B cell (primary cell): ENCODE results near the gene PPP1R15A. TPM values are rescaled to one million over a fixed set of nuclear protein-coding genes. Genes with fewer than 3 reads are reported as not detected.
A peak's percentile ranks its signal among the peaks of the same experiment; 100 is the strongest.
"Not testable (repeated sequence)": the region's sequence is repeated elsewhere in the genome, so short reads cannot be mapped to it uniquely, and the experiment has no call there.

ENCODE experiments used
- ATAC-seq: fragments of 200-7000 bp; cut with Tn5 transposase; one replicate; pipeline ENCODE4 v1.10.0; 2021; ENCODE audit warnings: low read depth, mild to moderate bottlenecking, moderate number of reproducible peaks, moderate library complexity
- CTCF ChIA-PET: fragments of 350-600 bp; sonication (Branson Sonifier 250); formaldehyde crosslinking; loops from one replicate; lab custom pipeline; 2021; ENCODE audit warnings: antibody characterized with exemption, inconsistent platforms; lab: Charles Lee
- POLR2A ChIA-PET: fragments of 350-600 bp; sonication (Branson Sonifier 250); formaldehyde crosslinking; loops from one replicate; lab custom pipeline; 2021; ENCODE audit warnings: antibody characterized with exemption; lab: Charles Lee
- DNase-seq: peaks from one replicate; pipeline ENCODE4 v3.0.0; 2013
- H2AFZ ChIP-seq: 2 replicates; pipeline ENCODE4 v1.6.1; 2012; ENCODE audit warnings: mild to moderate bottlenecking, low read depth, low read length; ENCODE audit not compliant: insufficient read depth, poor library complexity, severe bottlenecking
- H3K27ac ChIP-seq, 2 donors: 1 replicate in 1 of 2; 2 replicates in 1 of 2; pipeline ENCODE4 v1.5.1; 2012 to 2013; ENCODE audit warnings: low read length in 2 of 2, mild to moderate bottlenecking in 2 of 2, moderate library complexity in 1 of 2
- H3K27me3 ChIP-seq, 4 experiments: fragments of 200-600 bp in 1 of 4; sonication (generic) in 1 of 4; replicated peaks in 1 of 4; 1 replicate in 2 of 4; 2 replicates in 2 of 4; pipeline versions ENCODE4 v1.6.1 to v1.7.0; 2013 to 2016; ENCODE audit warnings: low read length in 3 of 4, mild to moderate bottlenecking in 2 of 4, mixed read lengths in 1 of 4, moderate library complexity in 1 of 4; ENCODE audit not compliant: insufficient read depth in 4 of 4, control insufficient read depth in 3 of 4; ENCODE audit errors: control extremely low read depth in 1 of 4
- H3K36me3 ChIP-seq, 2 experiments: replicated peaks in 1 of 2; 1 replicate in 1 of 2; 2 replicates in 1 of 2; pipeline versions ENCODE4 v1.6.1 to v1.7.1; 2013; ENCODE audit warnings: low read length in 1 of 2; ENCODE audit not compliant: insufficient read depth in 2 of 2, control insufficient read depth in 1 of 2; ENCODE audit errors: control extremely low read depth in 1 of 2, extremely low read depth in 1 of 2
- H3K4me1 ChIP-seq, 2 donors: fragments of 200-600 bp in 1 of 2; sonication (generic) in 1 of 2; 1 replicate in 1 of 2; 2 replicates in 1 of 2; pipeline versions ENCODE4 v1.5.1 to v1.6.1; 2013 to 2017; ENCODE audit warnings: low read length in 2 of 2; ENCODE audit not compliant: control insufficient read depth in 2 of 2, insufficient read depth in 2 of 2
- H3K4me2 ChIP-seq: replicated peaks from 2 replicates; pipeline ENCODE3; 2012; ENCODE audit warnings: mild to moderate bottlenecking, low read depth, low read length; ENCODE audit not compliant: poor library complexity, severe bottlenecking
- H3K4me3 ChIP-seq, 5 experiments: fragments of 200-600 bp in 1 of 5; sonication (generic) in 1 of 5; 1 replicate in 3 of 5; 2 replicates in 2 of 5; pipeline versions ENCODE4 v1.5.1 to v1.7.0; 2011 to 2016; ENCODE audit warnings: low read length in 4 of 5, mild to moderate bottlenecking in 4 of 5, low read depth in 2 of 5, control low read depth in 1 of 5, moderate library complexity in 1 of 5; ENCODE audit not compliant: insufficient read depth in 1 of 5; ENCODE audit errors: control extremely low read depth in 1 of 5, extremely low read depth in 1 of 5
- H3K79me2 ChIP-seq: fragments of 200-600 bp; sonication (generic); one replicate; pipeline ENCODE4 v1.6.0; 2016; ENCODE audit warnings: low read length; ENCODE audit not compliant: control insufficient read depth, insufficient read depth
- H3K9ac ChIP-seq: fragments of 200-600 bp; sonication (generic); 2 replicates; pipeline ENCODE4 v1.6.1; 2017; ENCODE audit warnings: mild to moderate bottlenecking, low read length, moderate library complexity
- H3K9me3 ChIP-seq, 3 donors: one replicate each; pipeline versions ENCODE4 v1.6.1 to v1.7.1; 2013; ENCODE audit warnings: low read length in 2 of 3; ENCODE audit not compliant: control insufficient read depth in 2 of 3, insufficient read depth in 1 of 3; ENCODE audit errors: control extremely low read depth in 1 of 3
- H4K20me1 ChIP-seq: 2 replicates; pipeline ENCODE4 v1.6.0; 2012; ENCODE audit warnings: mild to moderate bottlenecking, low read length; ENCODE audit not compliant: insufficient read depth, control insufficient read depth, poor library complexity, severe bottlenecking
- H3K27ac Mint-ChIP-seq: one replicate; pipeline ENCODE4 v1.8.0; 2021; ENCODE audit warnings: mixed read lengths
- H3K27me3 Mint-ChIP-seq: one replicate; pipeline ENCODE4 v1.8.0; 2021; ENCODE audit warnings: mixed read lengths
- H3K4me1 Mint-ChIP-seq: one replicate; pipeline ENCODE4 v1.8.0; 2021; ENCODE audit warnings: mixed read lengths
- H3K4me3 Mint-ChIP-seq: one replicate; pipeline ENCODE4 v1.8.0; 2021; ENCODE audit warnings: mixed read lengths
- H3K9me3 Mint-ChIP-seq: one replicate; pipeline ENCODE4 v1.8.0; 2022; ENCODE audit warnings: mixed read lengths; ENCODE audit not compliant: insufficient read depth
- CTCF ChIP-seq: fragments of 200-600 bp; IDR thresholded peaks from one replicate; pipeline ENCODE4 v1.8.0; 2022; ENCODE audit warnings: antibody characterized with exemption, mild to moderate bottlenecking
- EZH2 ChIP-seq: IDR thresholded peaks from 2 replicates; pipeline ENCODE4 v1.6.1; 2012; ENCODE audit warnings: borderline replicate concordance, low read depth, mild to moderate bottlenecking, moderate library complexity, low read length; ENCODE audit not compliant: insufficient read depth, poor library complexity, severe bottlenecking
- WGBS: methylation state at CpG from one replicate; pipeline ENCODE4 v1.1.5; 2013; ENCODE audit warnings: missing lambda C conversion rate; ENCODE audit not compliant: insufficient coverage; 5-methylcytosine and 5-hydroxymethylcytosine counted together
- intact Hi-C: fragments of 100-400 bp; cut with micrococcal nuclease; formaldehyde crosslinking; loops from one replicate; pipeline ENCODE4 v1.10.0; 2022
- polyA plus RNA-seq: library from polyadenylated mRNA; depleted of rRNA; stranded (reverse); fragments of >200 nt; gene quantifications from 2 replicates; pipeline ENCODE4 v1.2.3, GENCODE V29; 2012
- total RNA-seq, 2 donors: library from RNA; stranded (reverse); fragments of 120-200 nt in 1 of 2; gene quantifications; 1 replicate in 1 of 2; 2 replicates in 1 of 2; pipeline versions ENCODE4 v1.2.3 to v1.2.4, GENCODE V29; 2013 to 2022

PPP1R15A gene
- total and polyA plus RNA-seq, 2 donors (not counting 1 experiment from before 2014, with no cell fraction given) = 122 to 1,029 TPM

DNA sequence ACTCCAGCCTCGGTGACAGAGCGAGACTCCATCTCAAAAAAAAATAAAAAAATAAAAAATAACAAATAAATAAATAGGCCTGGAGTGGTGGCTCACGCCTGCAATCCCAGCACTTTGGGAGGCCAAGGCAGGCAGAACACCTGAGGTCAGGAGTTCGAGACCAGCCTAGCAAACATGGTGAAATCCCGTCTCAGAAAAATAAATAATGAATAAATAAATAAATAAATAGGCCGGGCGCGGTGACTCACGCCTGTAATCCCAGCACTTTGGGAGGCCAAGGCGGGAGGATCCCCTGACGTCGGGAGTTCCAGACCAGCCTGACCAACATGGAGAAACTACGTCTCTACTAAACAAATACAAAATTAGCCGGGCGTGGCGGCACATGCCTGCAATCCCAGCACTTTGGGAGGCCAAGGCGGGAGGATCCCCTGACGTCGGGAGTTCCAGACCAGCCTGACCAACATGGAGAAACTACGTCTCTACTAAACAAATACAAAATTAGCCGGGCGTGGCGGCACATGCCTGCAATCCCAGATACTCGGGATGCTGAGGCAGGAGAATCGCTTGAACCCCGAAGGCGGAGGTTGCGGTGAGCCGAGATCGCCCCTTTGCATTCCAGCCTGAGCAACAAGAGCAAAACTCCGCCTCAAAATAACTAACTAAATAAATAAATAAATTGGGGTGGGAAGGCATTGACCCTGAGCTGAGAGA, 595 bp upstream of the PPP1R15A start:
- peak overlapping the region in 3 of 5 experiments; percentile 18 to 100 (median 37) for H3K4me3 ChIP-seq
- peak overlapping the region; percentile 86 for H3K4me2 ChIP-seq
- DNase-seq = not testable (repeated sequence)

GRCh38 chr19:48872884-48873475, 759 bp downstream of the PPP1R15A start:
- WGBS = 0% methylated on average over 5 of the region's 14 CpGs
- H3K27me3 Mint-ChIP-seq = peaks cover 3% of the 10 kb centered on the region
- H3K27ac Mint-ChIP-seq = peak overlapping the region; percentile 100
- no peak for TF ChIP-seq EZH2
- TF ChIP-seq CTCF = no peak
- Histone ChIP-seq H4K20me1 (peaks cover 41% of the 10 kb centered on the region), H2AFZ (no peak overlapping the region), H3K4me2 (peak overlapping the region; percentile 86), H3K27me3 (peaks cover 0 to under 1% (median 0%) of the 10 kb centered on the region in 4 experiments), H3K4me1 (peaks cover 30 to 50% of the 10 kb centered on the region in 2 donors), H3K36me3 (peaks cover 0 to 34% of the 10 kb centered on the region in 2 experiments), H3K27ac (peak overlapping the region; percentile 96 to 100), H3K79me2 (peaks cover 46% of the 10 kb centered on the region), H3K4me3 (peak overlapping the region; percentile 70 to 100 (median 95)), H3K9ac (peak overlapping the region; percentile 100), H3K9me3 (no peaks in the 10 kb centered on the region)
- no peaks in the 10 kb centered on the region for H3K9me3 Mint-ChIP-seq
- ATAC-seq (peak; percentile 32), DNase-seq (peak; percentile 92)
- peaks cover 43% of the 10 kb centered on the region for H3K4me1 Mint-ChIP-seq
- peak overlapping the region; percentile 98 for H3K4me3 Mint-ChIP-seq
- CTCF ChIA-PET = interaction anchor here (1.0 to 7.5 kb wide), 7 partner anchors 13 to 120 kb away, joined by 3 to 30 read pairs (median 4); partner anchors contain the start of genes GYS1 and RUVBL2
- intact Hi-C loops = loop anchor here (1.0 to 2.0 kb wide), 8 partner anchors 15 to 1004 kb away; partner anchors contain the start of genes AKT1S1, BAX, BCAT2 and DBP
- POLR2A ChIA-PET = interaction anchor here (0.6 to 1.8 kb wide), 11 partner anchors 15 to 134 kb away, joined by 3 to 7 read pairs (median 4); partner anchors contain the start of genes BAX, FTL, GYS1 and NUCB1

More for the DNA sequence above, 595 bp upstream of the PPP1R15A start:
- H3K4me3 Mint-ChIP-seq = peak overlapping the region; percentile 98
- H3K27me3 Mint-ChIP-seq = peaks cover 12% of the 10 kb centered on the region
- not testable (repeated sequence) for H3K9me3 Mint-ChIP-seq, H2AFZ ChIP-seq, ATAC-seq, H3K27ac ChIP-seq, H3K27me3 ChIP-seq, H3K9me3 ChIP-seq
- peak overlapping the region; percentile 100 for H3K9ac ChIP-seq
- whole genome bisulfite sequencing = no CpG with 5 or more reads among the region's 31 CpGs
- POLR2A ChIA-PET = interaction anchor here (0.6 to 1.8 kb wide), 6 partner anchors 13 to 132 kb away, joined by 3 to 7 read pairs (median 6); partner anchors contain the start of genes FTL and NUCB1
- peaks cover 30 to 42% of the 10 kb centered on the region in 2 donors for H3K4me1 ChIP-seq
- peak overlapping the region; percentile 100 for H3K27ac Mint-ChIP-seq
- H3K4me1 Mint-ChIP-seq = peaks cover 38% of the 10 kb centered on the region
- peaks cover 36% of the 10 kb centered on the region for H4K20me1 ChIP-seq
- peaks cover 0 to 29% of the 10 kb centered on the region in 2 experiments for H3K36me3 ChIP-seq
- intact Hi-C loops = loop anchor here (1.0 to 2.0 kb wide), 8 partner anchors 13 to 1005 kb away; partner anchors contain the start of genes AKT1S1, BAX, BCAT2 and DBP
- H3K79me2 ChIP-seq = peaks cover 41% of the 10 kb centered on the region
- CTCF ChIA-PET = interaction anchor here (1.1 to 7.5 kb wide), 4 partner anchors 29 to 99 kb away, joined by 5 to 30 read pairs (median 6); partner anchors contain the start of gene HSD17B14
